HepG2 (cell line): Measurements from ENCODE around the gene TBCD. TPM values are rescaled to one million over a fixed set of nuclear protein-coding genes. Genes with fewer than 3 reads are reported as not detected.

ENCODE experiments used
- GZF1 ChIP-seq: sonication (generic); formaldehyde crosslinking; IDR thresholded peaks from 2 replicates; pipeline ENCODE4 v1.5.1; 2020; ENCODE audit warnings: mild to moderate bottlenecking, missing genetic modification reagents
- HOXA9 ChIP-seq: sonication (generic); formaldehyde crosslinking; IDR thresholded peaks from 2 replicates; pipeline ENCODE4 v1.8.1; 2022; ENCODE audit warnings: missing genetic modification reagents, mild to moderate bottlenecking, moderate library complexity, borderline replicate concordance
- ISX ChIP-seq: sonication (generic); formaldehyde crosslinking; conservative IDR thresholded peaks from 2 replicates; pipeline ENCODE4 v1.5.0; 2020; ENCODE audit warnings: missing genetic modification reagents
- MAF1 ChIP-seq: sonication (generic); formaldehyde crosslinking; IDR thresholded peaks from 2 replicates; pipeline ENCODE4 v1.5.0; 2020; ENCODE audit warnings: missing genetic modification reagents, borderline replicate concordance
- PCBP2 ChIP-seq: fragments of 200-400 bp; formaldehyde crosslinking; optimal IDR thresholded peaks from 2 replicates; pipeline ENCODE3; 2018; ENCODE audit warnings: low read length, low read depth; ENCODE audit not compliant: poor library complexity, severe bottlenecking
- PITX1 ChIP-seq: sonication (generic); formaldehyde crosslinking; IDR thresholded peaks from 2 replicates; pipeline ENCODE4 v1.5.1; 2020; ENCODE audit warnings: mild to moderate bottlenecking, missing genetic modification reagents
- RBFOX2 ChIP-seq: fragments of 200-400 bp; formaldehyde crosslinking; IDR thresholded peaks from 2 replicates; pipeline ENCODE4 v1.6.1; 2017; ENCODE audit warnings: low read depth, mild to moderate bottlenecking, low read length
- RCOR2 ChIP-seq: IDR thresholded peaks from 2 replicates; pipeline ENCODE4 v1.6.1; 2016; ENCODE audit warnings: missing biosample characterization, missing genetic modification reagents
- SMAD1 ChIP-seq: sonication (generic); formaldehyde crosslinking; IDR thresholded peaks from 2 replicates; pipeline ENCODE4 v1.4.0; 2020; ENCODE audit warnings: missing genetic modification reagents, low read depth, mild to moderate bottlenecking, borderline replicate concordance
- SMYD3 ChIP-seq: sonication (generic); formaldehyde crosslinking; IDR thresholded peaks from 2 replicates; pipeline ENCODE4 v1.8.1; 2023; ENCODE audit warnings: mild to moderate bottlenecking, missing genetic modification reagents
- TMF1 ChIP-seq: sonication (generic); formaldehyde crosslinking; IDR thresholded peaks from 2 replicates; pipeline ENCODE4 v1.8.1; 2022; ENCODE audit warnings: low read depth, missing genetic modification reagents
- ZNF160 ChIP-seq: sonication (generic); formaldehyde crosslinking; IDR thresholded peaks from 2 replicates; pipeline ENCODE4 v1.8.0; 2022; ENCODE audit warnings: mild to moderate bottlenecking, inconsistent platforms, missing genetic modification reagents
- ZNF235 ChIP-seq: sonication (generic); formaldehyde crosslinking; IDR thresholded peaks from 2 replicates; pipeline ENCODE4 v1.8.1; 2023; ENCODE audit warnings: mild to moderate bottlenecking, missing genetic modification reagents, borderline replicate concordance
- ZNF251 ChIP-seq: sonication (generic); formaldehyde crosslinking; IDR thresholded peaks from 2 replicates; pipeline ENCODE4 v1.9.0; 2021; ENCODE audit warnings: mild to moderate bottlenecking, missing genetic modification reagents
- ZNF431 ChIP-seq: sonication (generic); formaldehyde crosslinking; IDR thresholded peaks from 2 replicates; pipeline ENCODE4 v1.9.0; 2022; ENCODE audit warnings: missing genetic modification reagents, low read depth, mild to moderate bottlenecking, borderline replicate concordance
- ZNF513 ChIP-seq: sonication (generic); formaldehyde crosslinking; conservative IDR thresholded peaks from 2 replicates; pipeline ENCODE4 v1.5.0; 2020; ENCODE audit warnings: missing genetic modification reagents
- ZNF546 ChIP-seq: sonication (generic); formaldehyde crosslinking; conservative IDR thresholded peaks from 2 replicates; pipeline ENCODE4 v1.8.1; 2023; ENCODE audit warnings: mild to moderate bottlenecking, missing genetic modification reagents
- ZNF563 ChIP-seq: sonication (generic); formaldehyde crosslinking; IDR thresholded peaks from 2 replicates; pipeline ENCODE4 v1.8.0; 2022; ENCODE audit warnings: mild to moderate bottlenecking, moderate library complexity, missing genetic modification reagents
- ZNF674 ChIP-seq: sonication (generic); formaldehyde crosslinking; IDR thresholded peaks from 2 replicates; pipeline ENCODE4 v1.5.0; 2020; ENCODE audit warnings: low read depth, mild to moderate bottlenecking, missing genetic modification reagents
- ZNF879 ChIP-seq: sonication (generic); formaldehyde crosslinking; IDR thresholded peaks from 2 replicates; pipeline ENCODE4 v1.8.1; 2023; ENCODE audit warnings: missing genetic modification reagents
- polyA plus RNA-seq, 8 experiments: library from polyadenylated mRNA; depleted of rRNA in 3 of 8; stranded (reverse) in 7 of 8; unstranded in 1 of 8; fragments of >200 nt; fragmentation: Illumina TruSeq in 4 of 8; extraction: Trizol in 4 of 8; gene quantifications; 2 replicates each; pipeline versions ENCODE4 v1.2.1 to v1.2.3, GENCODE V29; 2011 to 2016; ENCODE audit warnings: low read depth in 4 of 8, missing spikeins in 1 of 8, mixed read lengths in 1 of 8; ENCODE audit not compliant: insufficient read depth in 1 of 8
- total RNA-seq, 5 experiments: library from RNA; depleted of rRNA; stranded (reverse); fragments of >200 nt; fragmentation: Illumina TruSeq; extraction: Trizol; gene quantifications; 2 replicates each; pipeline ENCODE4 v1.2.3, GENCODE V29; 2016; ENCODE audit warnings: low read depth in 1 of 5
- TF ChIP-seq, protein P1 (sequence below): sonication (generic); formaldehyde crosslinking; IDR thresholded peaks from 2 replicates; pipeline ENCODE4 v1.5.1; 2020; ENCODE audit warnings: mild to moderate bottlenecking, missing genetic modification reagents, moderate library complexity
- TF ChIP-seq, protein P2 (sequence below): sonication (generic); formaldehyde crosslinking; IDR thresholded peaks from 2 replicates; pipeline ENCODE4 v1.5.0; 2020; ENCODE audit warnings: mild to moderate bottlenecking, missing genetic modification reagents, moderate library complexity
- TF ChIP-seq, protein P3 (sequence below): sonication (generic); formaldehyde crosslinking; IDR thresholded peaks from 2 replicates; pipeline ENCODE4 v1.4.0; 2020; ENCODE audit warnings: missing genetic modification reagents

Gene TBCD
- total and polyA plus RNA-seq, 2 of the 13 experiments (the other 11 are each of a cell fraction or from before 2014, with no cell fraction given): 33.9 to 54.8 TPM

DNA sequence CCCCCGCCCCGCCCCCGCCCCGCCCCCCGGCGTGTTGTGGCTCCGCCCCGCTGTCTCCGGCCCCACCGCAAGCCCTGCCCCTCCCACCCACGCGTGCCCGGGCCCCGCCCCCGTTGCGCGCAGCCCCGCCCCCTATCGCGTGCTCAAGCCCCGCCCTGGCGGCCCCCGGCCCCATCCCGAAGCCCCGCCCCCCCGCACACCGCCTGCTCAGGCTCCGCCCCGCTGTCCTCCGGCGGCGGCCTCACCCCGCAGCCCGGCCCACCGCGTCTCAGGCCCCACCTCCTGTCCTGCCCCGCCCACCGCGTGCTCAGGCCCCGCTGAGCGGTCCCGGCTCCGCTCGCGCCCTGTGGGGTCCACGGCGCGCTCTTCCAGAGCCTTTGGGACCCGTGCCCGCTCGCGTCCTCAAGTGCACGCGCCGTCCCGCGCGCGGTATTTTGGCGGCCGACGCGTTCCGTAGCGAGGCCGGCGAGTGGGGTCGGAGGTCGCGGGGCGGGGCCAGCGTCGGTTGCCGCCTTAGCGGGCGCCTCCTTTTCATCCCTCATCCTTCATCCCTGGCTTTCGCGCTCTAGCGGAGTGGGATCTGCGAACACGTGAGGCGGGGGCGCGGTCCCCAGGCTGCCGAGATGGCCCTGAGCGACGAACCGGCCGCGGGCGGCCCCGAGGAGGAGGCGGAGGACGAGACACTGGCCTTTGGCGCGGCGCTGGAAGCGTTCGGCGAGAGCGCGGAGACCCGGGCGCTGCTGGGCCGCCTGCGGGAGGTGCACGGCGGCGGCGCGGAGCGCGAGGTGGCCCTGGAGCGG is at the start of gene TBCD (continued):
- no peak; the same call in 1 of the 2 replicates for TF ChIP-seq ZNF674
- TF ChIP-seq, protein P1, sequence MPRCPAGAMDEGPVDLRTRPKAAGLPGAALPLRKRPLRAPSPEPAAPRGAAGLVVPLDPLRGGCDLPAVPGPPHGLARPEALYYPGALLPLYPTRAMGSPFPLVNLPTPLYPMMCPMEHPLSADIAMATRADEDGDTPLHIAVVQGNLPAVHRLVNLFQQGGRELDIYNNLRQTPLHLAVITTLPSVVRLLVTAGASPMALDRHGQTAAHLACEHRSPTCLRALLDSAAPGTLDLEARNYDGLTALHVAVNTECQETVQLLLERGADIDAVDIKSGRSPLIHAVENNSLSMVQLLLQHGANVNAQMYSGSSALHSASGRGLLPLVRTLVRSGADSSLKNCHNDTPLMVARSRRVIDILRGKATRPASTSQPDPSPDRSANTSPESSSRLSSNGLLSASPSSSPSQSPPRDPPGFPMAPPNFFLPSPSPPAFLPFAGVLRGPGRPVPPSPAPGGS (CRISPR knock-in tag): peak; percentile 93
- 0 out of 2 replicates have a peak, but pooled peaks have one; percentile 79 for TF ChIP-seq ZNF251 (CRISPR knock-in tag)
- TF ChIP-seq PITX1 (CRISPR knock-in tag): peak; percentile 64; the same call in 1 of the 2 replicates
- TF ChIP-seq ZNF513 (CRISPR knock-in tag): 0 out of 2 replicates have a peak, but pooled peaks have one; percentile 57
- TF ChIP-seq SMAD1 (CRISPR knock-in tag): peak; percentile 94; the same call in 1 of the 2 replicates
- no peak; the same call in 1 of the 2 replicates for TF ChIP-seq GZF1
- TF ChIP-seq SMYD3: no peak
- peak; percentile 72; the same call in 1 of the 2 replicates for TF ChIP-seq RCOR2 (CRISPR knock-in tag)
- TF ChIP-seq MAF1: peak; percentile 74; the same call in 1 of the 2 replicates
- TF ChIP-seq ZNF563 (CRISPR knock-in tag): peak; percentile 94
- peak; percentile 86 for TF ChIP-seq RBFOX2
- 0 out of 2 replicates have a peak, but pooled peaks have one; percentile 75 for TF ChIP-seq ZNF546 (CRISPR knock-in tag)
- no peak for TF ChIP-seq PCBP2
- TF ChIP-seq, protein P2, sequence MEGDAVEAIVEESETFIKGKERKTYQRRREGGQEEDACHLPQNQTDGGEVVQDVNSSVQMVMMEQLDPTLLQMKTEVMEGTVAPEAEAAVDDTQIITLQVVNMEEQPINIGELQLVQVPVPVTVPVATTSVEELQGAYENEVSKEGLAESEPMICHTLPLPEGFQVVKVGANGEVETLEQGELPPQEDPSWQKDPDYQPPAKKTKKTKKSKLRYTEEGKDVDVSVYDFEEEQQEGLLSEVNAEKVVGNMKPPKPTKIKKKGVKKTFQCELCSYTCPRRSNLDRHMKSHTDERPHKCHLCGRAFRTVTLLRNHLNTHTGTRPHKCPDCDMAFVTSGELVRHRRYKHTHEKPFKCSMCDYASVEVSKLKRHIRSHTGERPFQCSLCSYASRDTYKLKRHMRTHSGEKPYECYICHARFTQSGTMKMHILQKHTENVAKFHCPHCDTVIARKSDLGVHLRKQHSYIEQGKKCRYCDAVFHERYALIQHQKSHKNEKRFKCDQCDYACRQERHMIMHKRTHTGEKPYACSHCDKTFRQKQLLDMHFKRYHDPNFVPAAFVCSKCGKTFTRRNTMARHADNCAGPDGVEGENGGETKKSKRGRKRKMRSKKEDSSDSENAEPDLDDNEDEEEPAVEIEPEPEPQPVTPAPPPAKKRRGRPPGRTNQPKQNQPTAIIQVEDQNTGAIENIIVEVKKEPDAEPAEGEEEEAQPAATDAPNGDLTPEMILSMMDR (CRISPR knock-in tag): peak; percentile 25
- TF ChIP-seq ZNF879 (CRISPR knock-in tag): no peak
- TF ChIP-seq ZNF160: peak; percentile 56; the same call in 1 of the 2 replicates
- TF ChIP-seq ZNF235 (CRISPR knock-in tag): peak; percentile 64; the same call in 1 of the 2 replicates
- TF ChIP-seq, protein P3, sequence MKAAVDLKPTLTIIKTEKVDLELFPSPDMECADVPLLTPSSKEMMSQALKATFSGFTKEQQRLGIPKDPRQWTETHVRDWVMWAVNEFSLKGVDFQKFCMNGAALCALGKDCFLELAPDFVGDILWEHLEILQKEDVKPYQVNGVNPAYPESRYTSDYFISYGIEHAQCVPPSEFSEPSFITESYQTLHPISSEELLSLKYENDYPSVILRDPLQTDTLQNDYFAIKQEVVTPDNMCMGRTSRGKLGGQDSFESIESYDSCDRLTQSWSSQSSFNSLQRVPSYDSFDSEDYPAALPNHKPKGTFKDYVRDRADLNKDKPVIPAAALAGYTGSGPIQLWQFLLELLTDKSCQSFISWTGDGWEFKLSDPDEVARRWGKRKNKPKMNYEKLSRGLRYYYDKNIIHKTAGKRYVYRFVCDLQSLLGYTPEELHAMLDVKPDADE (CRISPR knock-in tag): 0 out of 2 replicates have a peak, but pooled peaks have one; percentile 25
- peak; percentile 46; the same call in 1 of the 2 replicates for TF ChIP-seq ISX (CRISPR knock-in tag)
- TF ChIP-seq TMF1: 0 out of 2 replicates have a peak, but pooled peaks have one; percentile 11
- peak; percentile 77 for TF ChIP-seq ZNF431 (CRISPR knock-in tag)
- TF ChIP-seq HOXA9 (CRISPR knock-in tag): peak; percentile 98
